Measurements from ENCODE around the gene RHOT2.

DNA sequence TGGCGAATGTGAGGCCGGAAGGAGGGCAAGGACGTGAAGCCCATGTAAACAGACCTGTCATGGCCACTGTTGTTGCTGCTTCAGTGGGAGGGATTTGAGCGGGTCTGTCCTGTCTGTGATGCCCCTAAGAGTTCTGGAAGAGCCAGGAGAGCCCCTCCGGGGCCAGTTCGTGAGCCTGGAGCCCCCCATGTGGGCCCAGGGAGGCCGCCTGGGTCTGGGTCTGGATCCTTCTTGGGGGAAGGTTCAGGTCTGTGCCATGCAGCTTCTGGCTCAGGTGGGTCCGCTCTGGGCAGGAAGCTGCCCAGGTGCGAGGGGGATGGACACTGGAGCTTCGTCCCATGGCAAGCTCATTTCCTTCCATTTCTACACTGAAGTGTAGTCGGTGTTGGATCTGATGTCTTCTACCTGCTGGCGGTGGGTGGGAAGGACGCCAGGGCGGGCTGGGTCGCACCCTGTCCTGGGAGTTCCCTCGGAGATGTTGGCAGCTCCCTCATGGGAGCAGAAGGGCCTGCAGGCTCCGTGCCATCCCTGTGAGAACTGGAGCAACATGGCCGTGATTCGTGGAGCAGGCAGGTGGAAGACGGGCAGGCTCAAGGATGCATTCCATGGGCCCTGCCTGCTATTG, 48.3 kb upstream of the RHOT2 start:
- no peak for TF ChIP-seq FOXM1 (IDR thresholded peaks at IDR 0.05; ENCODE audit: borderline replicate concordance)
- no peak for TF ChIP-seq TARDBP (IDR thresholded peaks at IDR 0.05)
- no peak for TF ChIP-seq ZNF384 (IDR thresholded peaks at IDR 0.05)
- TF ChIP-seq FOXK2 (IDR thresholded peaks at IDR 0.05): no peak
- no peak for TF ChIP-seq BHLHE40 (IDR thresholded peaks at IDR 0.05; ENCODE audit: borderline replicate concordance)
- no peak for TF ChIP-seq ELF4 (IDR thresholded peaks at IDR 0.05)
- TF ChIP-seq CTBP1 (IDR thresholded peaks at IDR 0.05; ENCODE audit: borderline replicate concordance): no peak
- TF ChIP-seq ARNT (IDR thresholded peaks at IDR 0.05): no peak
- TF ChIP-seq LEF1 (IDR thresholded peaks at IDR 0.05; ENCODE audit: borderline replicate concordance): no peak
- TF ChIP-seq SUZ12 (IDR thresholded peaks at IDR 0.05): no peak

Data from HEK293T (cell line).